GM18508 (cell line): ENCODE measurements around the gene NRXN2.

Experiments
- ATAC-seq: cut with Tn5 transposase; IDR thresholded peaks from one replicate; pipeline ENCODE4 v1.9.1; 2021; ENCODE audit warnings: moderate number of reproducible peaks; ENCODE audit not compliant: insufficient read depth, unreplicated experiment

Gene NRXN2

GRCh38 chr11:64724863-64725532 lies 2.0 kb upstream of the NRXN2 start:
- ATAC-seq = no peak

- ATAC-seq = no peak
These were observed 1.2 kb upstream of the NRXN2 start for GRCh38 chr11:64723907-64724862.

GRCh38 chr11:64722141-64723065 lies 594 bp downstream of the NRXN2 start:
- no peak for ATAC-seq

- no peak for ATAC-seq
These were observed 1.7 kb downstream of the NRXN2 start for GRCh38 chr11:64721359-64721699.

- no peak for ATAC-seq
These were observed 2.2 kb downstream of the NRXN2 start for GRCh38 chr11:64720640-64721358.

- no peak for ATAC-seq
These were observed 2.8 kb downstream of the NRXN2 start for GRCh38 chr11:64720167-64720566.

- no peak for ATAC-seq
These were observed 3.6 kb downstream of the NRXN2 start for GRCh38 chr11:64719406-64719805.

GRCh38 chr11:64718780-64719124 lies 4.2 kb downstream of the NRXN2 start:
- ATAC-seq = no peak

- ATAC-seq = no peak
These were observed 4.8 kb downstream of the NRXN2 start for GRCh38 chr11:64718084-64718779.

- no peak for ATAC-seq
These were observed 5.8 kb downstream of the NRXN2 start for GRCh38 chr11:64717268-64717578.

GRCh38 chr11:64716473-64717267 lies 6.3 kb downstream of the NRXN2 start:
- no peak for ATAC-seq

GRCh38 chr11:64715756-64716472 lies 7.1 kb downstream of the NRXN2 start:
- no peak for ATAC-seq

- no peak for ATAC-seq
These were observed 7.9 kb downstream of the NRXN2 start for GRCh38 chr11:64715110-64715509.

- ATAC-seq = no peak
These were observed 8.3 kb downstream of the NRXN2 start for GRCh38 chr11:64714666-64715065.

- no peak for ATAC-seq
These were observed 9.1 kb downstream of the NRXN2 start for GRCh38 chr11:64713781-64714363.

GRCh38 chr11:64713016-64713707 lies 9.8 kb downstream of the NRXN2 start:
- no peak for ATAC-seq

GRCh38 chr11:64712430-64713015 lies 10.5 kb downstream of the NRXN2 start:
- no peak for ATAC-seq
